ENCODE measurements around the gene HACD2. TPM values are rescaled to one million over a fixed set of nuclear protein-coding genes. Genes with fewer than 3 reads are reported as not detected.

The HACD2 gene
- total RNA-seq, 4 donors from 2014 or later, result 11.9 to 70.5 (median 48.2) TPM

GRCh38 chr3:123568034-123568433 lies 16.8 kb downstream of the HACD2 start:
- in situ Hi-C loops (cut with MboI; ENCODE audit: low pct_ligation_motif_present in 1 of 4, low pct_unique_long_range_greater_than_20kb in 1 of 4, low sequenced_read_pairs in 3 of 4), result loop anchor here in 1 of 4 donors (10.0 kb wide), 1 partner anchor 243 kb away; no protein-coding TSS in a partner anchor
- DNase-seq, result no peak
- TF ChIP-seq POLR2A (IDR thresholded peaks at IDR 0.05) (no peak), EP300 (IDR thresholded peaks at IDR 0.05; ENCODE audit: low read depth) (no peak)
- no peaks in the 10 kb centered on the region for H3K9me3 ChIP-seq
- no peaks in the 10 kb centered on the region for H3K4me1 ChIP-seq
- H3K27ac ChIP-seq, result no peak overlapping the region
- no peaks in the 10 kb centered on the region for H3K27me3 ChIP-seq
- intact Hi-C loops (cut with DNase I; ENCODE audit: low total_unique reads), result no loop called here
- WGBS, 2 donors (ENCODE audit: low coverage in 1 of 2), result 89 to 100% methylated on average over 2 to 7 of the region's 7 CpGs
- no peaks in the 10 kb centered on the region for H3K36me3 ChIP-seq
- H3K4me3 ChIP-seq, result no peak overlapping the region

GRCh38 chr3:123564056-123564455 lies 20.8 kb downstream of the HACD2 start:
- TF ChIP-seq CTCF (IDR thresholded peaks at IDR 0.05) (no peak), EP300 (IDR thresholded peaks at IDR 0.05; ENCODE audit: low read depth) (no peak), POLR2A (IDR thresholded peaks at IDR 0.05) (no peak)
- 96 to 98% methylated on average over 6 of the region's 6 CpGs for WGBS, 2 donors (ENCODE audit: low coverage in 1 of 2)

GRCh38 chr3:123562547-123562946 lies 22.3 kb downstream of the HACD2 start:
- WGBS, 2 donors (ENCODE audit: low coverage in 1 of 2), result 78 to 100% methylated on average over 1 of the region's 1 CpG
- no peak overlapping the region for H3K4me3 ChIP-seq
- no peaks in the 10 kb centered on the region for H3K36me3 ChIP-seq
- no peaks in the 10 kb centered on the region for H3K9me3 ChIP-seq
- no peak for DNase-seq
- intact Hi-C loops (cut with DNase I; ENCODE audit: low total_unique reads), result loop anchor here (5.0 kb wide), 1 partner anchor 65 kb away; no protein-coding TSS in a partner anchor
- TF ChIP-seq POLR2AphosphoS5 (IDR thresholded peaks at IDR 0.05) (no peak), POLR2A (IDR thresholded peaks at IDR 0.05) (no peak), CTCF (IDR thresholded peaks at IDR 0.05) (no peak), EP300 (IDR thresholded peaks at IDR 0.05; ENCODE audit: low read depth) (no peak)
- no peaks in the 10 kb centered on the region for H3K27me3 ChIP-seq
- peaks cover 0 to 3% (median 0%) of the 10 kb centered on the region in 4 donors for H3K4me1 ChIP-seq
- H3K27ac ChIP-seq, result no peak overlapping the region
- in situ Hi-C loops (cut with MboI; ENCODE audit: low pct_ligation_motif_present in 1 of 4, low pct_unique_long_range_greater_than_20kb in 1 of 4, low sequenced_read_pairs in 3 of 4), result loop anchor here in 1 of 4 donors (10.0 kb wide), 1 partner anchor 238 kb away; no protein-coding TSS in a partner anchor

More at GRCh38 chr3:123564056-123564455, 20.8 kb downstream of the HACD2 start:
- Histone ChIP-seq H3K4me3 (no peak overlapping the region), H3K36me3 (no peaks in the 10 kb centered on the region), H3K4me1 (no peaks in the 10 kb centered on the region), H3K9me3 (no peaks in the 10 kb centered on the region), H3K27me3 (no peaks in the 10 kb centered on the region), H3K27ac (no peak overlapping the region)
- intact Hi-C loops (cut with DNase I; ENCODE audit: low total_unique reads) (loop anchor here (5.0 kb wide), 1 partner anchor 67 kb away; no protein-coding TSS in a partner anchor), in situ Hi-C loops (cut with MboI; ENCODE audit: low pct_ligation_motif_present in 1 of 4, low pct_unique_long_range_greater_than_20kb in 1 of 4, low sequenced_read_pairs in 3 of 4) (loop anchor here in 1 of 4 donors (10.0 kb wide), 1 partner anchor 239 kb away; no protein-coding TSS in a partner anchor)
- DNase-seq, result no peak

- no peak overlapping the region for H3K27ac ChIP-seq
- no peaks in the 10 kb centered on the region for H3K9me3 ChIP-seq
- TF ChIP-seq POLR2A (IDR thresholded peaks at IDR 0.05), result no peak
- TF ChIP-seq EP300 (IDR thresholded peaks at IDR 0.05; ENCODE audit: low read depth), result no peak
- TF ChIP-seq CTCF (IDR thresholded peaks at IDR 0.05), result no peak
- no peak for TF ChIP-seq POLR2AphosphoS5 (IDR thresholded peaks at IDR 0.05)
- WGBS, 2 donors (ENCODE audit: low coverage in 1 of 2), result 93 to 100% methylated on average over 2 of the region's 2 CpGs
- intact Hi-C loops (cut with DNase I; ENCODE audit: low total_unique reads) (loop anchor here (5.0 kb wide), 1 partner anchor 64 kb away; no protein-coding TSS in a partner anchor), in situ Hi-C loops (cut with MboI; ENCODE audit: low pct_ligation_motif_present in 1 of 4, low pct_unique_long_range_greater_than_20kb in 1 of 4, low sequenced_read_pairs in 3 of 4) (loop anchor here in 1 of 4 donors (10.0 kb wide), 1 partner anchor 236 kb away; no protein-coding TSS in a partner anchor)
- no peak for DNase-seq
- no peak overlapping the region for H3K4me3 ChIP-seq
- H3K4me1 ChIP-seq, result peaks cover 0 to 3% (median 0%) of the 10 kb centered on the region in 4 donors
- no peaks in the 10 kb centered on the region for H3K27me3 ChIP-seq
- H3K36me3 ChIP-seq, result no peaks in the 10 kb centered on the region
Measured at GRCh38 chr3:123561188-123561587, 23.7 kb downstream of the HACD2 start.
